CD4-positive, alpha-beta T cell treated with Interleukin-6 for 4 hours (primary cell): ENCODE data around the gene GOLPH3L.
"Not testable (repeated sequence)": the region's sequence is repeated elsewhere in the genome, so short reads cannot be mapped to it uniquely, and the experiment has no call there.

Experiments
- DNase-seq: peaks from one replicate; pipeline ENCODE4 v3.0.0-alpha.2; 2020; ENCODE audit warnings: mixed read lengths

Gene GOLPH3L

DNA sequence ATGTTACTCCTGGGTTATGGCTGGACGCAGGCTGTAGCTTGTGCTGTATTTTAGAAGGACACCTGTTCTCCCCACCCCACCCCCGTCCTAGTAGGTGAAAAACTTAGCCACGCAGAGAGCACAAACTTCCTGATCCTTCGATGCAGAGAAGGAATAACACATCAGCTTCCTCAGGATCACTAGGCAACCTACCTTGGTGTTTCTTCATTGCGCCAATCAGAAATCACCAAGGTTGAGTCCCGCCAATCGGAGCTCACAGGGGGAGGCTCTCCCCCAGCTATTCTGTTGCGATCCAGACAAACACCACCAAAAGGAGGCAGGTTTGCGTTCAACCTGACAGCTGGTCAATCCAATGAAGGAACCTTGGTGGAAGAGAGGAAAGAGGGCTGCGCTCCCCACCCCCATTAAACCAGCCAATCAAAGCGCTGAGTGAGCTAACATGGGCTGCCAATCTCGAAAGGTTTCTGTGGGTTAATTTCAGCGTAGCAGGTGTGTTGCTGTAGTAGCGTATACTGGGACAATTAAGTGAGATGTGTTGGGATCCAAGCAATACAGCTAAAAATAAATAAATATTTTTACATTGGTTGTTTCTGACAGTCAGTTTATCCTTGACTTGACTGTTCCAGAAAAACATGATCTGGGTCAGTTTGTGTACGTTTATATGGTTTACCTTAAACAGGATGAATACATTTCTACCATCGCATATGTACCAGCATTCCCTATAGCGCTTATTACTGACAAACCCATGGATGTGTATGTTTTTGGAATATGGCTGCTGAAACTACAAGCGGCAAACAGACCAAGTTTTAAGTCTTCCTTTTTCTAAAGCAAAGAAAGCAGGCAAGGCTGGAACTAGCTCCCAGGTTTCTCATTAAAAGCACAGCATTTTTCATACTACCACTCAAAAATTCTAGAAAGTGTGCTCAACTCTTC, at the start of gene GOLPH3L:
TSS of gene GOLPH3L (minus strand) at position 160 of the 933 bp plus-strand sequence. CDS start 2,316 bp downstream, outside the sequence.
- DNase-seq = peak; percentile 91

DNA sequence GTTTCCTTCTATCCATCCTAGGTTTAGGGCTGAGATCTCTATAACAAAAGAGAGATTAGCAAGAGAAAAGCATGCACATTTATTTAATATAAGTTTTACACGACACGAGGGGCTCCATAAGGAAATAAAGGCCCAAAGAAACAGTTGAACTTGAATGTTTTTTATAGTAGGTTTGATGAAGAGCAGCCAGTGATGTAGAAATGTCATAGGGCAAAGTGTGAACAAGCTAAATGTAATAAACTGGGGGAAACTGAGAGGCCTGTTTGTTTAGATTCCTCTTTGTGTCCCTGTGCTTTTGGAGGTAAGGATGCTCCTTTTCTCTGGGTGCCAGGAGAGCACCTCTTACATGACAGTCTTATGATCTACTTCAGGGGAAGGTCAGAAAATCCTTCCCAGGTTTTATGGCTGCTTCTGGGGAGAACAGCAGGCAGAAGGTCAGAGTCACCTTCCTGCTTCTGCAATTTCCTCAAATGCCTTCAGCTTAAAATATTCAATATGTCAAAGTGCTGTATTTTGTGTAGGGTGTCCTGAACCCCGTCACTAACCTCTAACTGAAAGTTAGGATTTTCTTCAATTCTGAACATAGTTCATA, 33.3 kb upstream of the GOLPH3L start:
- no peak for DNase-seq

DNA sequence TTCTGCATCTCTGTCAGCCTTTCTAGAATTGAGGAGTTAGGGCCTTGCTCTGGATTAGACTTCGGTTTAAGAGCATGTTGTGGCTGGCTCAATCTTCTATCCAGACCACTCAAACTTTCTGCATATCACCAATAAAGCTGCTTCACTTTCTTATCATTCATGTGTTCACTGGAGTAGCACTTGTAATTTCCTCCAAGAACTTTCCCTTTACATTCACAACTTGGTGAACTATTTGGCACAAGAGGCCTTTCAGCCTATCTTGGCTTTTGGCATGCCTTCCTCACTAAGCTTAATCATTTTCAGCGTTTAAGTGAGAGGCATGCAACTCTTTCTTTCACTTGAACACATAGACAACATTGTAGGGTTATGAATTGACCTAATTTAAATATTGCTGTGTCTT, 27.4 kb upstream of the GOLPH3L start:
- no peak for DNase-seq

DNA sequence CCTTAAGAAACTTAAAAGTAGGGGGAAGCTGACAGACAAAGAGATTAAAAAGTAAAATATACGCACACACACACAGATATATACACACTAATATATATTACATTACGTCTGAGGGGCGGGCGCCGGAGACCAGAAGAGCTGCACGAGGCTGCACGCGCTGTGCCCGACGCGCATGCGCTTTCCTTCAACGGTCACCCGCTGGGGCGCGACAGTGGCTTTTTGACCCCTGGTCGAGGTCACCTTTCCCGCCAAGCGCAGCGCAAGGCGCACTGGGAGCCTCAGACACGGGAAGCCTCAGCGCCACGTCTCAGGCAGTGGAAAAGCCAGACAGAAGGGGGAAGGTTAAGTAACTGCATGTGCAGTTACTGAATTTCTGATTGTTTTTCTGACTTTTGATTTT, 23.7 kb upstream of the GOLPH3L start, which contains the start of gene HORMAD1:
TSS of gene HORMAD1 (minus strand) at position 193 of the 400 bp plus-strand sequence. CDS start 1,390 bp downstream, outside the sequence.
- no peak for DNase-seq

DNA sequence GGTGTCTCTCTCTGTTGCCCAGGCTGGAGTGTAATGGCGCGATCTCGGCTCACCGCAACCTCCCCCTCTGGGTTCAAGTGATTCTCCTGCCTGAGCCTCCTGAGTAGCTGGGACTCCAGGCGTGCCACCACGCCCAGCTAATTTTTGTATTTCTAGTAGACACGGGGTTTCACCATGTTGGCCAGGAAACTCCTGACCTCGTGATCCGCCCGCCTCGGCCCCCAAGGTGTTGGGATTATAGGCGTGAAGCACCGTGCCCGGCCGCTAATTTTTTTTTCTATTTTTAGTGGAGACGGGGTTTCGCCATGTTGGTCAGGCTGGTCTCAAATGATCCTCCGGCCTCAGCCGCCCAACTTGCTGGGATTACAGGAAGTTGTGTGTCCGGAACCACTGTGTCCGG, 23.1 kb upstream of the GOLPH3L start:
- DNase-seq = no peak

DNA sequence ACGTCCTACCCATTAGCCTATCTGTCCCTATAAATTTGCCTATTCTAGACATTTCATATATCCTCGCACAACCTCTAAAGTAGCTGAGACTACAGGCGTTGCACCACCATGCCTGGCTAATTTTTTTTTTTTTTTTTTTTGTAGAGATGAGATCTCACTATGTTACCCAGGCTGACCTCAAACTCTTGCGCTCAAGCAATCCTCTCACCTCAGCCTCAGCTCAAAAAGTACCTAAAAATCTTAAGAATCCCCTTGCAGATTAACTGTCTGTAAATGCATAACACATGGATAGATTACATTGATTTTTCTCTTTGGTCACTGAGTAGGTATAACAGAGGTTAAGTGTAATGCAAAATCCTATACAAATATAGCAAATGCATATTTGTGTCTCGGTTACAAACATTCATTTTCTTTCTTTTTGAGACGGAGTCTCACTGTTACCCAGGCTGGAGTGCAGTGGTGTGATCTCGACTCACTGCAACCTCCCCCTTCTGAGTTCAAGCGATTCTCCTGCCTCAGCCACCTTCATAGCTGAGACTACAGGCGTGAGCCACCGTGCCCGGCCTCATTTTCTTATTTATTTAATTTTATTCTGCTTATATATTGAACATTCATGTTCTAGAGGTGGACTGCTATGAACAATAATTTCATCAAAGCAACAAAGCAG, 21.4 kb upstream of the GOLPH3L start:
- no peak for DNase-seq

DNA sequence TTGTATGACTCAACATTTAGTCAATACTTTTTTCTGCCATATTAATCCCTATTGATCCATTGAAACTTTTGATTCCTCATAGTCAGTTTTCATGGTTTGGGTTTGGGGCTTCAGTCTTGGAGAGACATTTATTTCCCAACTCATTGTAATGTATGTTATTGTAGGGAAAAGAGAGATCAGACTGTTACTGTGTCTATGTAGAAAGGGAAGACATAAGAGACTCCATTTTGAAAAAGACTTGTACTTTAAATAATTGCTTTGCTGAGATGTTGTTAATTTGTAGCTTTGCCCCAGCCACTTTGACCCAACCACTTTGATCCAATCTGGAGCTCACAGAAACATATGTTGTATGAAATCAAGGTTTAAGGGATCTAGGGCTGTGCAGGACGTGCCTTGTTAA, 12.1 kb upstream of the GOLPH3L start:
- not testable (repeated sequence) for DNase-seq

DNA sequence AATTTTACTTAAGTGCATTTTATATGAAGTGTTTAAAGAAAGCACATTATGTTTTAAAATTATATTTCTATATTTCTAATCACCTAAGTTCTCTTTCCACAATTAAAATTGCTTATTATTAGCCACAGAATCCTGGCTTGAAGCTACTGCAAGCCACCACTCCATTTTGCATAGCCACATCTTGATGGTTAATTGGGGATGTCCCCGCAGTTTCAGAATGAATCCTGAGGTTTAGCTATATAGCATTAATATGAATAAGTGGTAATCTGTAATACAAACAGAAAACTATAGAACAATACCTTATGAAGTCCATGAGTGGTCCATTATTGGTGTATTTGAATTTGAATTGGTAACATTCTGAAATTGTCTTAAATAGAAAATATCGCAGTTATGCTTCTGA, 11.6 kb upstream of the GOLPH3L start:
- no peak for DNase-seq

DNA sequence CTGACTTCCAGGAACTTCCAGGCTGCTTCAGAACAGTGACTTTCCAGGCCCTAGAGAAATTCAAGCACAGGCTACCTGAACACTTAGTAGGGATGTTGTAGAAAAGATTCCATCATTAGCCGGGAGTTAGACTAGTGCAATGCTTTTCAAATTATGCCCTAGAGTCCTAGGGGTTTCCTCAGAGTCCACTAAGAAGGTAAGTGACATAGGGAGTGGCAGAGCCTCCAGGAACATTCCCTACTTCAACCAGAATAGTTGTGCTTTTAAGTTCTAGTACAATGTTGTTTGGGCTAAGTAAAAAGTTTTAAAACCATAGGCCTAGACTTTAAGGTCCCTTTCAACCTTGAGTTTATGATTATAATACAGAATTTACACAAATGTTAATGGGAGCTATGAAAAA, 9.1 kb upstream of the GOLPH3L start:
- no peak for DNase-seq

DNA sequence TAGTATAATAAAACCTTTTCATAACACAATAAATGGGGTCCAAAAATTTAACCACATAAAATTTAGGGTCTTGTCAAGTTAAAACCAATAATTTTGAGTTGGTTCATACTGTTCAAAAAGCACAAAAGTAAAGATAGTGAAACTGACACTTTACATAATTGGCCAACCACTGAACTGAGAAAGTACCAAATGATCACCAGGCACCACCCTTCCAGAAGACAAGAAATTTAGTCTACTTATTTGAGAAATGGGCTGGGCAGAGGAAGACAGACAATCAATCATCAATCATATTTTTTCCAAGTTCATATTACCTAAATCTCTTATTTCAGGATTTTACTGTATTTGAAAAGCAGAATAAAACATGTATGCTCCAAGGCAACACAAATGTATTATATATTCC, 6.5 kb upstream of the GOLPH3L start:
- DNase-seq = no peak

DNA sequence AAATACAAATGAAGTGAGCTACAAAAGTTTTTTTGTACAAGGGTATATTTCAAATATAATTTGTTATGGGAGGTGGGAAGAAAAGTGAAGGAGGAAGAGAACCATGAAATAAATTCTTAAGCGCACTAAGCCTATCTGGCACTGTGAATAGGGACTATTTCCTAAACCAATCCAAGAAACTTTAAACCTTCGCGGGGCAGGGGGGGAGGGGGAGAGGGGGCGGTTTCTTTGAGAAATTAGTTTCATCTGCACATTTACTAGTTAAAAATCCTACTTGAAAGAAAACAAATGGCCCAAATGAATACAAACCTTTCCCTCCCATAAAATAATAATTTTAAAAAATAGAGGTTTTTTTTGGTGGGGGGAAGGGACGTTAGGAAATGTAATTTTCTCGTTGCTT, 364 bp downstream of the GOLPH3L start:
- DNase-seq = no peak

DNA sequence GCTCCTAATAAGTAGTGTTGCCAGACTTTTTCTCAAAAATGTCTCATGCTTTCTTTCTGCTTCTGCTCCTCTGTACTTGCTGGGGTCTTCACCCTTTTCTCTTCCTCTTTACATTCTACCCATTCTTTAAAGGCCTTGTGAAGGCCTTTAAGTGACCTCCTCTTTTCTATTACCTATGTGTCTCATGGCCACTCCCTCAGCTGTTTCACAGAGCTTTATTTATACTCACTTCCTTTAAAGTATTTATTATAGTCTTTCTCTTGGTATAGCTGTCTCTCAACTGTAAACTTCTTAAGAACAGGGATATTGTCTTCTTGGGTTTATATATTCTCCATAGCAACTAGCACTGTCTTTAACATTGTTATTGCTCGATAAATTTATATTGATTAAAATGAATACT, 792 bp downstream of the GOLPH3L start:
- no peak for DNase-seq

DNA sequence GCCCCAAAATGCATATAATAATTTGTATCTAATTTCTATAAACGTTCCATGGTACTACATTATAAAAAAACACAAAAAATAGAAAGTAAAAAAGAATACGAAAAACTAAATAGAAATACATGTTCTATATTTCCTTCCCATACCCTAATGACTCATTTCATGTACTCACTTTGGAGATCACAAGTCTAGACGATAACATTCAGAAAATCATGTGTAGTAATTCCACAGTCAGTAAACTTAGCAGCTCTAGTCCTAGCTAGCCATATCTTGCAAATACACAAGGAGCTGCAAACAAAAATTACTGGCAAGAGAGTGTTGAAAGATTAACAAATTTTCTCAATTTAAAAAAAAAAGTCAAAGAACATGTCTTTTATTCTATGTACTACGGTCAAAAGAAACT, 1.4 kb downstream of the GOLPH3L start:
- no peak for DNase-seq

DNA sequence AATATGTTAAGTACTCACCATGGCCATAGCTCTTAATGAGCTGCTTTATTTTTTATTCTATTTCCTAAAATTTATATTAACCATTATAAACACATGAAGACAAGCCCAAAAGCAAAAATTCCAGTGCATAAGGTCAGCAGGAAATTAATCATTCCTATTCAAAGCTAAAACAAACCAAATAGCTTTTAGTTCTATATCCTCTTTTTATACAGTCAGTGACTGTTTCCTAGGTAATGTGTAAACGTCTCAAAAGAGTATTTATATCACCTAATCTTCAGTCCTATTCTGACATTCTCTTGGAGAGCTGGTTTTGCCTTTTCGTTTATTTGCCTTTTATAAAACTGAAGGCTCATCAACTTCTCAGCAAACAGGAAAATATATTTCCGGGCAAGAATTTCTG, 4.2 kb downstream of the GOLPH3L start:
- DNase-seq = no peak

DNA sequence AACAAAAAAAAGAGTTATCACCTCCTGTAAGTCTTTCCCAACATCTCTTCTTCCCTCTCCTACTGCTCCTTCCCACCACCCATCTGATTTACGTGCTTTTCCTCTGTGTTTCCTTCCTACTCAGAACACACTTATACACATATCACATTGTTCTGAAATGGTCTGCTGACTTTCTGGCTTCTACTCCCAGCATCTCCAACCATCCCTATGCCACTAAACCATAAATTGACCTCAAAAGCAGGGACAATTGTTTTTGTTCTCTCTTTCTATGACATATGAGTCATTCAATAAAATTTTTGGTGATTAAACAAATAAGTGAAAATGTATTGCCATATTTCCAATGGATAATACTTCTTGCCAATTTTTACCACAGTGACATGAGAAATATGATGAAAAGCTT, 8.2 kb downstream of the GOLPH3L start:
- DNase-seq = no peak

DNA sequence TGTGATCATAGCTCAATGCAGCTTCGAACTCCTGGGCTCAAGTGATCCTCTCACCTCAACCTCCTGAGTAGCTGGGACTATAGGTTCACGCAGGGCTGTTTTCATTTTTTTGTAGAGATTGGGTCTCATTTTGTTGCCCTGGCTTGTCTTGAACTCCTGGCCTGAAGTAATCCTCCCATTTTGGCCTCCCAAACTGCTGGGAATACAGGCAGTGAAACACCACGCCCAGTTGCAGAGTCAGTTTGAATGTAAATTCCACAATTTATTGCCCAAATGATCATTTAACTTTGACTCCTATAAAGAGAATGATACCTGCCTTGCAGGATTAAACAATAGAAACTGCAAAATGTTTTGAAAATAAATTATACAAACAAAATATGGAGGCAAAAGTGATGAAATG, 10.7 kb downstream of the GOLPH3L start:
- no peak for DNase-seq

DNA sequence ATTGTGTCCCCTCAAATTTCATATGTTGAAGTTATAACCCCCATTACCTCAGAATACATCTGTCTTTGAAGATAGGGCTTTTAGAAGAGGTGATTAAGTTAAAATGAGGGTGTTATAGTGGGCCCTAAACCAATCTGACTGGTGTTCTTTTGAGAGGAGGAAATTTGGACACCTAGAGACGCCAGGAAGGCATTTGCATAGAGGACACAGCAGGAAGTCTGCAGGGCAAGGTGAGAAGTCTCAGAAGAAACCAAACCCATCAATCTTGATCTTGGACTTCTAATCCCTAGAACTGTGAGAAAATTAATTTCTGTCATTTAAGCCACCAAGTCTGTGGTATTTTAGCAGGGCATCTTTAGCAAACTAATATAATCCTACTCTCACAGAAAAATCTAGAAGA, 13.0 kb downstream of the GOLPH3L start:
- peak; percentile 10 for DNase-seq

DNA sequence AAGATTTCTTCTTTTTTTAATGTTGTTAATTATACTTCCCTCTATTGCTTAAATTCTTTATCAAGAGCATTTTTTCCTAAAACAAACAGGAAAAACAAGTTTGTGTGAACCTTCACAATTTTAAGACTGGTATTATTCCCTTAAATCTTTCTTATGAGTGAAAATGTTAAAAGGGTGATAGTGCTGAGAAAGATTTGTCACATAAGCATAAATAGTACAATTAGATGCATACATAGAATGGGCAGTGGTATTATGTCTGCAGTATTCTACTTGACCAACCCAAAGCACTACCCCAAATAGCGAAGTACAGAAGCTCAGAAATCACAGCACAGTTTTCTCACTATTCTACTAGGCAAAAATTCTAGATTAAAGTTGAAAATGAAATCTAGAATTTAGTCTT, 18.0 kb downstream of the GOLPH3L start:
- DNase-seq = no peak

DNA sequence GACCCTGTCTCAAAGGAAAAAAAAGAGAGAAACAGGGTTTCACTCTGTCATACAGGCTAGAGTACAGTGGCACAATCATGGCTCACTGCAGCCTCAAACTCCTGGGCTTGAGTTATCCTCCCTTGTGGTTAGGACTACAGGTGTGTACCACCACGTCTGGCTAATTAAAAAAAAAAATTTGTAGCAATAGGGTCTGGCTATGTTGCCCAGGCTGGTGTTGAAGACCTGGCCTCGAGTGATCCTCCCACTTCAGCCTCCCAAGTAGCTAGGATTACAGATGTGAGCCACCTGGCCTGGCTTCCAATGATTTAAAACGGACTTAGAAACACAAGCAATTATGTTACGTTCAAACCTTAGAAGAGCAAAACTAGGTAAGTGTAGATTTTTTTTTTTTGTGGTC, 22.1 kb downstream of the GOLPH3L start:
- DNase-seq = no peak

DNA sequence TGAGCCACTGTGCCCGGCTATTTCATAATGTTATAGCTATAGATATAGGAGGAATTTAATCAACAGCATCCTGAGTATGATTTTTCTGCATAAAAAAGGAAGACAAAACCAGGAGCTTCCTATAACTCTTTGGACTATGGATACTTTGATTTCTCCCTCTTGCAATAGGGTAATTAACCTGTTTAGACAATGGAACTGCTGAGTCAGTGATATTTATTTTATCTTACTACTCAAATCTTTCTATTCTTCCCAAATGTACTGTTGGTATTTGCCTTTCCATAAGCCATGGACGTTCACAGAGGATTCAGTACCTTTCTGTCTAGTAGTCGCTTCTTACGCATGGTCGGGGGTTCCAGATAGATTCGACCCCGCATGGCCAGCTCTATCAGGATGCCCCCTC, 33.6 kb downstream of the GOLPH3L start:
- no peak for DNase-seq

DNA sequence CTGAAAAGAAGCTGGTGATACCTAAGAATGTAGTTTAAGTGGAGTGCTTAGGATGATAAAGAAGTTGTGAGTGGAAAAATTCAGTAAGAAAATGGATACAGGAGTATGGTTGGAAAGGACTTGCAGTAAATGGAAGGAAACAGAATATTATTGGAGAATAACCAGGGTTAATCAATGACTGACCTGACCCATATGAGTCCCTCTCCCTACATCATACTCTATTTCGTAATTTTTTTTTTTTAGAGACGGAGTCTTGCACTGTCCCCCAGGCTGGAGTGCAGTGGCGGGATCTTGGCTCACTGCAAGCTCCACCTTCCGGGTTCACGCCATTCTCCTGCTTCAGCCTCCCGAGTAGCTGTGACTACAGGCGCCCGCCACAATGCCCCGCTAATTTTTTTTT, 34.1 kb downstream of the GOLPH3L start:
- DNase-seq = no peak

DNA sequence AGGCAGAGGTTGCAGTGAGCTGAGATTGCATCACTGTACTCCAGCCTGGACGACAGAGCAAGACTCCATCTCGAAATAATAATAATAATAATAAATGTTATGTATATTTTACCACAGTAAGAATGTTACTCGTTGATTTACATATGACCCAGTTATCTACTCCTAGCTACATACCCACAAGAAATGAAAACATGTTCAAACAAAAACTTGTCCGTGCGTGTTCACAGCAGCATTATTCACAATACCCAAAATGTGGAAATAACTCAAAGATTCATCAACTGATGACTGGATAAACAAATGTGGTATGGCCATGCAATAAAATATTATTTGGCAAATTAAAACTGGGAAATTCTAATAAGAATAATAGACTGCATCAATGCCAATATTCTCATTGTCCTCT, 35.8 kb downstream of the GOLPH3L start:
- no peak for DNase-seq

DNA sequence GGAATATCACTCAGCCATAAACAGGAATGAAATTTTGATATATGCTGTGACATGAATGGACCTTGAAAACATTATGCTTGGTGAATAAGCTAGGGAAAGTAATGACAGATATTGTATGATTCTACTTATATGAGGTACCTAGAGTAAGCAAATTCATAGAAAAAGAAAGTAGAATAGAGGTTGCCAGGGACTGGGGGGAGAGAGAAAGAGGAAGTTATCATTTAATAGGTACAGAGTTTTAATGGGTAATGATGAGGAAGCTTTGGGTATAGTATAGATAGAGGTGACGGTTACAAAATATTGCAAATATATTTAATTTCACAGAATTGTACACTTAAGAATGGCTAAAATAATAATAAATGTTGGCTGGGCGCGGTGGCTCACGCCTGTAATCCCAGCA, 36.4 kb downstream of the GOLPH3L start:
- no peak for DNase-seq

DNA sequence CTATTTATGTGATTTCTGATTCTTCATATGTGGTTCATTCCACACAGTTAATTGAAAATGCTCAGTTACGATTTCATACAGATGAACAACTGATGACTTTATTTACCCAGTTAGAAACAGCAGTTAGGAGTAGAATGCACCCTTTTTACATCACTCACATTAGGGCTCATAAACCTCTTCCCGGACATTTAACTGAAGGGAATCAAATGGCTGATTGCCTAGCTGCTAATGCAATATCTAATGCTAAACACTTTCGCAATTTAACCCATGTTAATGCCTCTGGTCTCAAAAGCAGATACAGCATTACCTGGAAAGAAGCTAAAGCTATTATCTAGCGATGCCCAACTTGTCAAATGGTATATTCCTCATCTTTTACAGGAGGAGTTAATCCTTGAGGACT, 39.9 kb downstream of the GOLPH3L start:
- DNase-seq = not testable (repeated sequence)
